NCI-H1105 (cell line): ENCODE measurements around the gene POMT2.
"Not testable (repeated sequence)": the region's sequence is repeated elsewhere in the genome, so short reads cannot be mapped to it uniquely, and the experiment has no call there.

Experiments used
- DNase-seq: peaks from one replicate; lab custom pipeline; 2025; lab: John Stamatoyannopoulos, UW

The POMT2 gene

GRCh38 chr14:77301103-77301502, 19.6 kb downstream of the POMT2 start:
- no peak for DNase-seq

DNA sequence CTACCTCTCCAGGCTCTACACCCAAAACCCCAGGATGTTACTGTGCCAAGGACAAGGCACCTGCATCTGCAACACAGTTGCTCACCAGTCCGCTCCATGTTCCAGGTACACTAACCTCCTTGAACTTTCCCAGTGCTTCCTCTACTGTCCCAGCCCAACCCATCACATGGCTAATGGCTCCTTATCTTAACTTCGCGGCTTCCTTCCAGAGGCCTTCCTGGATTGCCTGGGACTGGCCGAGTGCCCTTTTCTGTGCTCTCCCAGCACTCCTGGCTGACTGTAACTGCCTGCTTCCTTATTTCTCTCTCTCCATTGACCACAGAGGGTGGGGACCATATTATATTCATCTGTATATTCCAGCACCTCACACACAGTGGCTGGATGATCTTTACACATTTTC, 20.9 kb downstream of the POMT2 start:
- no peak for DNase-seq

GRCh38 chr14:77296906-77297305, 23.8 kb downstream of the POMT2 start:
- no peak for DNase-seq

- DNase-seq: no peak
Observed at GRCh38 chr14:77296155-77296554, 24.5 kb downstream of the POMT2 start.

GRCh38 chr14:77290705-77291104, 30.0 kb downstream of the POMT2 start:
- no peak for DNase-seq

DNA sequence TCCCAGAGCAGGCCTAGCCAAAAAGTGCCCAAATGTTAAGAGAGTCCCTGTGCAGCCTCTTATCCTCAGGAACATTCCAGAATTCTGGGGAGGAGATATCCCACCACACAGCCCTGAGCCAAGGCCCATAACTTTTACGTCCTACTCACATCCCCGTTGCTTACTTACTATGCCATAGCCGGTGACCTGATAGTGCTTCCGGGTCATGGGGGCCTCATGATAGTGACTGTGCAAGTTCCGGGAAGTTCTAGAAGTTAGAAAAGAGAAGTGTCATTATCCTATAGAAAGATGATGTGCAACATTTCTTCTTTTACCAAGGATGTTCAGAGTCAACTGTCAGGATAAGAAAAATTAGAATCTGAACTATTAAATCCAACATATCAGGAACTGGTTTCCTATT, 34.1 kb downstream of the POMT2 start:
- no peak for DNase-seq

- no peak for DNase-seq
Observed at GRCh38 chr14:77284466-77284865, 36.2 kb downstream of the POMT2 start.

DNA sequence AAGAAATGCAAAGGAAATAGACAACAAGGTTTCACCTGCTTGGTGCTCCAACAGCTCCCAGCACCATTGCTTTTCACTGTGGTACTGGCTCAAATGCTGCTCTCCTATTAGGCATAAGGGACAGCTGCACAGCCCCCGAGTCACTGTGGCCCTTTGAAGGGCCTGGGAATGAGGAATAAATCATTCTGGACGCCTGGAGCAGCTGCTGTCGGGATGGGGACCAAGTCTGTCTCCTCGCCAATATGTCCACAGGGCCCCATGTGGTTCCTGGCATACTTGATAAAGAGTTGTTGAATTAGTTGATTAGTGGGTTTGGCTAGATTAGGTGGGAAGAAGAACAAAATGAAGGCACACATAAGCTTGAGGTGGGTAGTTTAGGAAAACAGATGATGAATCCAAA, 36.6 kb downstream of the POMT2 start:
- DNase-seq: no peak

DNA sequence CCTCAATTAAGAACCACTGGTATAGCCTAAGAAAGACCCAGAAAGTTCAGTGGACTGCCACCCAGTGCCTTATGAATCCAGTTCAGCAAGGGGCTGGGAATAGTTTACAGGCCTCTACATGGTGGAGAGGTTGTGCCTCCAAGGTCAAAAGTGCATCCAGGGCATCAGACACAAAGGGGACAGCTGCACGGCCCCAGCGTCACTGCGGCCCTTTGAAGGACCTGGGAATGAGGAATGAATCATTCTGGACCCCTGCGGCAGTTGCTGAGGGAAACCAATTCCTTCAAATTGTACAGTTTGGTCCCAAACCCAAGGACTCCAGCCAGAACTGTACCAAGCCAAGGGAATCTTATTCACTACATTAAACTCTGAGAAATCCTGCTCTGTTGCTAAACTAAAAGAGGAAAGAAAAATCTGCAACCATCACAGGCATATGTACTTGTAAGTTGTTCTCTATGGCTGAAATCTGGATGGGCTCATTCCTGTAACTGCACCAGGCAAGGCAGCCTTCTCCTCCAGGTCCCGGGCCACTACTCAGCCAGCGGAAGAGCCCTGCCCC, 38.8 kb downstream of the POMT2 start:
- no peak for DNase-seq

DNA sequence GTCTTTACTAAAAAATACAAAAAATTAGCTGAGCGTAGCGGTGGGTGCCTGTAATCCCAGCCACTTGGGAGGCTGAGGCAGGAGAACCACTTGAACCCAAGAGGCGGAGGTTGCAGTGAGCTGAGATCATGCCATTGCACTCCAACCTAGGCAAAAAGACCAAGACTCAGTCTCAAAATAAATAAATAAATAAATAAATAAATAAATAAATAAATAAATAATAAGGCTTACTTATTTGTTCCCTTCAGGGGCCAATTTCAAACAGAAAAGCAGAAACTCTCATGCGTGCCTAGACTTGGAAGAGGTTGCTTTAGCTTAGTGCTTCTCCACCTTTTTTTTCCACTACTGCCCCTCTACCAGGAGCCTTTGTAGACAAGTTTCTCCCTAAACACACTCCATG, 39.8 kb downstream of the POMT2 start:
- DNase-seq: not testable (repeated sequence)

DNA sequence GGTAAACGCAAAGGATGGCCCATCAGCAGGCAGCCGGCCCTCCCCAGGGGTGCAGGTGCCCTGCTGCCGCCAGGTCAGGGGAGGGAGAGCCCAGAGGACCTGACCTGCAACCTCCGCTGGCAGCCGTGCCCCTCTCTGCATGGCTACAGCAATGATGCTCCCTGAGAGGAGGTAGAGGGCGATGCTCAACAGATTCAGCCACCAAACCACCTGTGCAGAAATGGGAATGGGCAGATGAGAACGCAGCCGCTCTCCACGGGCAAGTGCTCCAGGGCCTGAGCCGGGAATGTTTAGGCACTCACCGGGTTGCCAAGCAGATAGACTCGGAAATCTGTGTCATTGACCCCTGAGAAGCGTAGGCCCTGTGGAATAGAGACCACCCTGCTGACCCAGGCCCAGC, 41.0 kb downstream of the POMT2 start:
- no peak for DNase-seq

DNA sequence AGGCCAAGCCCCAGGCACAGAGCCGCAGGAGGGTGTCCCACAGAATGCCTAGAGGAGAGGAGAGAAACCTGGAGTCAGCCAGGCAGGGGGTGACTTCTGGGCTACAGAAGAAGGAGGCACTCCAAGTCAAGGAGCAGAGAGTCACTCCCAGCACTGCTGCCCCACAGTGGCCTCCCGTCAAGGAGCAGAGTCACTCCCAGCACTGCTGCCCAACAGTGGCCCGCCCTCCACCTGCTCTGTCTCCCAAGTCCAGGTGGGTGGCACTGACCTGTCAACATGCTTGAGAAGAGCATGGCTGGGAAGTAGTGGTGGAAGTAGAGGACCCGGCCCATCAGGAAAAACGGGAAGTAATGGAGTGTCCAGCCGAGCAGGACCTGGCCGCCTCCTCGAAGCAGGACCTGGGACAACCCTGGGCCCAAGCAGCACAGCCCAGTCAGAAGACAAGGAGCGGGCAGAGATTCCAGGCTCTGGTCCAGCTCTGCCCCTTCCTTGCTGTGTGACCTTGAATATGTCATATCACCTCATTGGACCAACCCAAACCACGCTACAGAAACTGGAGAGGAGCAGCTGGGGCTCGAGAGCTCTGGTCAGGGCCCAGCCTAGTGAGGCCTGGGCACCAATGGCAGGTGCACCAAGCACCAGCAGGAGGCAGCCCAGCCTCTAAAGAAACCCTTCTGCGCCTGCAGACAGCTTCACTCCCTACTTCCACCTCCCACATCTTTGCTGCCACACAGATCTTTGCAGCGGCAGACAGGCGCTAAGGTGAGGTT, 42.0 kb downstream of the POMT2 start:
- no peak for DNase-seq

GRCh38 chr14:77276959-77277358, 43.7 kb downstream of the POMT2 start:
- DNase-seq: no peak

- no peak for DNase-seq
Observed at GRCh38 chr14:77276295-77276935, 44.3 kb downstream of the POMT2 start.

GRCh38 chr14:77275601-77276017, 45.1 kb downstream of the POMT2 start:
- DNase-seq: no peak

- DNase-seq: no peak
Observed at GRCh38 chr14:77275041-77275580, 45.6 kb downstream of the POMT2 start.

GRCh38 chr14:77273796-77274195, 46.9 kb downstream of the POMT2 start:
- DNase-seq: no peak

DNA sequence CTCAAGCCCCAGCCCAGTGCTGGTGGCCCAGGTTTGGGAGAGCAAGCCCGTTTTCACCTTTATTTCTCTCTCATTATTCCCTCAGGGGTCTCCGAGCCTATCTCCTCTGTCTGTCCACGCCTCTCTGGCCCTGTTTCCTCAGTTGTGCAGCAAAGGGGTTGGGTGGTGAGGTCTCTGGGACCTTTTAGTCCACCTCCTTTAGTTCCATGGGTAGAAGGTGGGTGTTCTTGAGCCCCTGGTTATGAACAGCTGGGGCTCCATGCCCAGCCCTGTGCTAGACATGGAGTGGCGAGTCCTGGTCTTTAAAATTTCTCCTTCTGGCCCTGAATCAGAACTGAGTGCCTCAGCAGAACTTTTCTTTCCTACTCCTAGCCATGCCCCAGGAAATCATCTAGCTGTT, 48.4 kb downstream of the POMT2 start:
- DNase-seq: no peak

DNA sequence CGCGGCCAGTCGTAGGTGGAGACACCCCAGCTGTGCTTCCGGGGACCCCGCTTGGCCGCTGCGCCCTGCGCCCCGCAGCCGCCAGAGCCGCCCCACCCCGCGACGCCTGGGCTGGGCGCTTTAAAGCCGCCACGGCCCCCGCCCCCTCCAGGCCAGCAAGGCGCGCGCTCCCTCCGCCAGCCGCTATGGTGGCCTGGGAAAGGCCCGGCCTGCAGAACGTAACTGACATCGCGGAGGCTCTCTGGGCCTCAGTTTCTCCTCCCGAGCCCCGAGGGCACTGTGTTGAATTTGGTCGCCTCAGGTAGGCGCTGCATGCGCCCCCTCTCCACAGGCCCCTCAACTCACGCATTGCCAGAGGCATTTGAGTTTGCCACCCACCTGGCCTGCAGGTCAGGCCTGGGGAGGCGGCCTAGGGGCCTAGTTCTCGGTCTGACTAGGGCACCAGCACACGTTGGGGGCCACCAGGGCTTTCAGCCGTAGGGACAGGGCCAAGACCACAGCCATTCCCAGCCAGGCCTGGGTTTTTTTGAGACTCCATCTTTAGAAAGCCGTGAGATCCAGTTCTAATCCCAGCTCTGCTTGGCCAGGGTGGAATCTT, 49.5 kb downstream of the POMT2 start, which contains the start of gene NGB:
Gene NGB, minus strand, starts transcription at position 94 of the 598 bp plus-strand sequence. CDS start 269 bp downstream, outside the sequence.
- no peak for DNase-seq

DNA sequence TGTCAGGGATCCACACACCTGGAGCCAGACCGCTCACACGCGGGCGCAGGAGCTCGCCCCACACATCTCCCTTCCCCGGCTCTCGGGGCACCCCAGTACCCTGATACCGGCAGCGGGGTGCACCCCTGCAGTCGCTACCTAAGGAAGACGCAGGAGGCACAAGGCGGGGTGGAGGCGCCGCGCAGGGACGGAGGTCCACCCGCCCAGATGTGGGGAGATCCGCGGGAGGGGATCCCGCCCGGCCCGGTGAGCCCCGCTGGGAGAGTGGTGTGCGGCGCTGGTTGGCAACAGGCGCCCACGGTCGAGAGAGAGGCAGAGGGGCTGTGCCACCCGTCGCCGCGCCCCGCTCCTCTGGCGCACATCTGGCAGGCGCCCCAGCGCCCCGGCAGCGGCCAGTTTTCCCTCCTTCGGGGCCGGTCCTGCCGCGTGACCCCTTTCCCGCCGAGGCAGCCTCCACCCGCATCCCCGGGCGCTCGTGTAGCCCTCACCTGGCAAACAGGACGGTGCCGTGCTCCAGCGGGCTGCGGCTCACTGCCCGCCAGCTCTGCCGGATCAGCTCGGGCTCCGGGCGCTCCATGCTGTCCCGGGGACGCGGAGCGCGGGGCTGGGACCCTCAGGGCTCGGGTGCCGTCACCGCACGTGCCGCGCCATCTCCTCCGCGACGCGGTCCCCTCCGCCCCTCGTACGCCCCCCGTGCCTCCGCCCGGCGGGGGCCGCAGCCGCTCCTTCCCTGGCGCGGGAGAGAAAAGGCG, 50.1 kb downstream of the POMT2 start:
- no peak for DNase-seq

- DNase-seq: peak; percentile 87
Observed at GRCh38 chr14:77268989-77269600, 51.6 kb downstream of the POMT2 start.
